H1 (cell line): Measurements from ENCODE around the gene CLCNKB. TPM values are rescaled to one million over a fixed set of nuclear protein-coding genes. Genes with fewer than 3 reads are reported as not detected.

Experiments
- polyA plus RNA-seq, 7 experiments: library from polyadenylated mRNA; depleted of rRNA in 3 of 7; stranded (reverse) in 5 of 7; unstranded in 2 of 7; fragments of >200 nt in 5 of 7; fragments of 200-250 nt in 2 of 7; gene quantifications; 1 replicate in 5 of 7; 2 replicates in 1 of 7; 4 replicates in 1 of 7; pipeline versions ENCODE4 v1.2.1 to v1.2.3, GENCODE V29; 2011 to 2013; ENCODE audit warnings: missing spikeins in 2 of 7, mixed read lengths in 2 of 7
- total RNA-seq: library from RNA; stranded (reverse); fragmentation: NEBNext Ultra II Directional; extraction: Animal tissue kit (Norgen Biotek cat#: 25700); gene quantifications from 2 replicates; pipeline ENCODE4 v1.2.1, GENCODE V29; 2021

Gene CLCNKB
- total and polyA plus RNA-seq, 2 of the 8 experiments (the other 6 are each of a cell fraction or from before 2014, with no cell fraction given) = 1.2 to 3.5 TPM

Other genes starting within 250 kb of the CLCNKB start
- 3.4 and 3.9 TPM in 2 replicates for gene UQCRHL, start 236.1 kb upstream of the CLCNKB start, total RNA-seq
- gene UQCRHL, start 236.1 kb upstream of the CLCNKB start, polyA plus RNA-seq (2011; rRNA removed) = 2.6 and 3.7 TPM in 2 replicates
- gene SPEN, start 196.1 kb upstream of the CLCNKB start, total RNA-seq = 47.6 and 52.1 TPM in 2 replicates
- 12.5 and 13.6 TPM in 2 replicates for gene SPEN, start 196.1 kb upstream of the CLCNKB start, polyA plus RNA-seq (2011; rRNA removed)
- gene ZBTB17, start 67.7 kb upstream of the CLCNKB start, total RNA-seq = 24.3 and 24.7 TPM in 2 replicates
- 36.2 and 58.6 TPM in 2 replicates for gene ZBTB17, start 67.7 kb upstream of the CLCNKB start, polyA plus RNA-seq (2011; rRNA removed)
- not detected in 2 replicates for gene SRARP, start 39.5 kb upstream of the CLCNKB start, total RNA-seq
- gene SRARP, start 39.5 kb upstream of the CLCNKB start, polyA plus RNA-seq (2011; rRNA removed) = not detected in 2 replicates
- not detected in 2 replicates for gene HSPB7, start 25.7 kb upstream of the CLCNKB start, total RNA-seq
- 0.19 TPM in 1 of 2 replicates, not detected in the other for gene HSPB7, start 25.7 kb upstream of the CLCNKB start, polyA plus RNA-seq (2011; rRNA removed)
- gene CLCNKA, start 21.7 kb upstream of the CLCNKB start, total RNA-seq = 0.95 and 1.3 TPM in 2 replicates
- gene CLCNKA, start 21.7 kb upstream of the CLCNKB start, polyA plus RNA-seq (2011; rRNA removed) = 2.0 and 3.9 TPM in 2 replicates
- gene FAM131C, start 29.9 kb downstream of the CLCNKB start, total RNA-seq = 0.25 and 0.78 TPM in 2 replicates
- gene FAM131C, start 29.9 kb downstream of the CLCNKB start, polyA plus RNA-seq (2011; rRNA removed) = 0.73 and 1.6 TPM in 2 replicates
- 28.4 and 33.6 TPM in 2 replicates for gene EPHA2, start 112.3 kb downstream of the CLCNKB start, total RNA-seq
- 26.8 and 42.2 TPM in 2 replicates for gene EPHA2, start 112.3 kb downstream of the CLCNKB start, polyA plus RNA-seq (2011; rRNA removed)
- 51.9 and 56.4 TPM in 2 replicates for gene ARHGEF19, start 168.9 kb downstream of the CLCNKB start, total RNA-seq
- gene ARHGEF19, start 168.9 kb downstream of the CLCNKB start, polyA plus RNA-seq (2011; rRNA removed) = 47.5 and 69.2 TPM in 2 replicates
- gene CPLANE2, start 193.4 kb downstream of the CLCNKB start, total RNA-seq = 2.5 and 2.7 TPM in 2 replicates
- 2.3 and 3.7 TPM in 2 replicates for gene CPLANE2, start 193.4 kb downstream of the CLCNKB start, polyA plus RNA-seq (2011; rRNA removed)